ENCODE measurements around the gene EIF2B2. TPM values are rescaled to one million over a fixed set of nuclear protein-coding genes. Genes with fewer than 3 reads are reported as not detected.

The EIF2B2 gene
- total and polyA plus RNA-seq, 2 experiments from 2014 or later = 40.6 to 50.2 TPM

DNA sequence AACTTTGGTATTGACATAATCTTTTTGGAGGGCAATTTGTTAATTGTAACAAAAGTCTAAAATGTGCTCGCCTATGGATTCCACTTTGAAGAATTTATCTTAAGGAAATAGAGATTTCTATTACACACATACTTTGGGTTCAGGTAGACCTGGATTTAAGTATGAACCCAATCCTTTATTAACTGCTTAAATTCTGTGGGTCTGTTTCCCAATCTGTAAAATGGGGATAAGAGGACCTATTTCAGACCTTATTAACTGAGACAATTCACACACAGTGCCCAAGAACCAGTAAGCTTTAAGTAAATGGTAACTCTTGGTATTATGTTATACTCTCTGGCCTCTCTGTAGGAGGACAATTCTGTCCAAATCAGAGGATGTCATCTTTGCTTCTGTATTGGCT is 822 bp upstream of the EIF2B2 start:
- H3F3A ChIP-seq (ENCODE audit: insufficient read depth) = no peaks in the 10 kb centered on the region; the same call in 1 of the 2 replicates
- DNase-seq = no peak
- H3K9me2 ChIP-seq (ENCODE audit: insufficient read depth) = no peaks in the 10 kb centered on the region
- H3K9me3 ChIP-seq (ENCODE audit: low read depth) = no peaks in the 10 kb centered on the region
- peaks cover 10% of the 10 kb centered on the region for H3K4me1 ChIP-seq (ENCODE audit: insufficient read depth)
- peak overlapping the region; percentile 94 for H2AFZ ChIP-seq
- H4K20me1 ChIP-seq (ENCODE audit: insufficient read depth) = no peaks in the 10 kb centered on the region
- TF ChIP-seq EZH2phosphoT487 (IDR thresholded peaks at IDR 0.05; ENCODE audit: insufficient read depth, low read depth) (no peak), EZH2 (IDR thresholded peaks at IDR 0.05; ENCODE audit: insufficient read depth, poor library complexity, severe bottlenecking) (no peak)
- H3K79me2 ChIP-seq (ENCODE audit: insufficient read depth) = peaks cover 39% of the 10 kb centered on the region
- H3K36me3 ChIP-seq (ENCODE audit: low read depth) = peaks cover 20% of the 10 kb centered on the region
- WGBS, 2 experiments (ENCODE audit: low coverage in 1 of 2, low lambda C conversion rate in 2 of 2, missing lambda C conversion rate in 2 of 2) = 65 to 76% methylated on average over 1 of the region's 1 CpG
- H3K9ac ChIP-seq = peak overlapping the region; percentile 86
- peak overlapping the region; percentile 58 for H3K4me2 ChIP-seq (ENCODE audit: unreplicated experiment)
- H3K4me3 ChIP-seq = peak overlapping the region; percentile 97
- peak overlapping the region; percentile 57 for H3K27ac ChIP-seq
- H3K27me3 ChIP-seq (replicated peaks; ENCODE audit: insufficient read depth) = no peaks in the 10 kb centered on the region
- in situ Hi-C loops (cut with MboI) = no loop called here

DNA sequence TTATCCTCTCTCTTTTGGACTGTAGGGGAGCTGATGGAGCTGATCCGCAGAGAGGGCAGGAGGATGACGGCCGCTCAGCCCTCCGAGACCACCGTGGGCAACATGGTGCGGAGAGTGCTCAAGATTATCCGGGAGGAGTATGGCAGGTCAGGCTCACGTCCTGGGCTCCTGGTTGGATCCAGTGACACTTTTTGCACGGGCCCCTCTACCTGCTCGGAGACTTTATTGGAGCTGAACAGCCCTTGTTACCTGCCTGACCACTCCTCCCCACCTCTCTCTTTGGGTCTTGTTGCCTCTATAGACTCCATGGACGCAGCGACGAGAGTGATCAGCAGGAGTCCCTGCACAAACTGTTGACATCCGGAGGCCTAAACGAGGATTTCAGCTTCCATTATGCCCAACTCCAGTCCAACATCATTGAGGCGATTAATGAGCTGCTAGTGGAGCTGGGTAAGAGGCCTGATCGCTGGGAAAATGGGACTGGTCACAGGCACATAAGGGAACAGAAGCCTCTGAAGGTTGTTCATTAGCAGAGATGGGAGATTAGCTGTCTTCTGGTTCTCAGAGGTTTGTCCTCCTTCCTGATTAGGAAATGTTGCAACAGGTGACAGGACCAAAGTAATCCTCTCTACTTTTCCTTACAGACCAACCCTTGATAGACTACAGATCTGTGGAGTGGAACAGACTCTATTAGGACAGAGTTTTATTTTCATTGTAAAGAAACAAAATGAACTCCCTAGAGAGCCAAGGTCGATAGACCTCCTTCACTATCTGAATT is 718 bp downstream of the EIF2B2 start:
- Histone ChIP-seq H3K27ac (peak overlapping the region; percentile 14; the same call in 1 of the 2 replicates), H3F3A (ENCODE audit: insufficient read depth) (no peaks in the 10 kb centered on the region; the same call in 1 of the 2 replicates), H3K4me3 (peak overlapping the region; percentile 97), H3K4me1 (ENCODE audit: insufficient read depth) (peaks cover 10% of the 10 kb centered on the region), H3K9ac (peak overlapping the region; percentile 86), H2AFZ (peak overlapping the region; percentile 94), H3K4me2 (ENCODE audit: unreplicated experiment) (peak overlapping the region; percentile 94), H3K9me3 (ENCODE audit: low read depth) (no peaks in the 10 kb centered on the region), H3K79me2 (ENCODE audit: insufficient read depth) (peaks cover 48% of the 10 kb centered on the region), H4K20me1 (ENCODE audit: insufficient read depth) (no peaks in the 10 kb centered on the region), H3K27me3 (replicated peaks; ENCODE audit: insufficient read depth) (no peaks in the 10 kb centered on the region), H3K9me2 (ENCODE audit: insufficient read depth) (no peaks in the 10 kb centered on the region), H3K36me3 (ENCODE audit: low read depth) (peaks cover 31% of the 10 kb centered on the region)
- peak; percentile 60 for DNase-seq
- in situ Hi-C loops (cut with MboI) = no loop called here
- TF ChIP-seq EZH2 (IDR thresholded peaks at IDR 0.05; ENCODE audit: insufficient read depth, poor library complexity, severe bottlenecking) (no peak), EZH2phosphoT487 (IDR thresholded peaks at IDR 0.05; ENCODE audit: insufficient read depth, low read depth) (no peak)
- WGBS, 2 experiments (ENCODE audit: low coverage in 1 of 2, low lambda C conversion rate in 2 of 2, missing lambda C conversion rate in 2 of 2) = 7% methylated on average over 17 to 18 of the region's 18 CpGs

DNA sequence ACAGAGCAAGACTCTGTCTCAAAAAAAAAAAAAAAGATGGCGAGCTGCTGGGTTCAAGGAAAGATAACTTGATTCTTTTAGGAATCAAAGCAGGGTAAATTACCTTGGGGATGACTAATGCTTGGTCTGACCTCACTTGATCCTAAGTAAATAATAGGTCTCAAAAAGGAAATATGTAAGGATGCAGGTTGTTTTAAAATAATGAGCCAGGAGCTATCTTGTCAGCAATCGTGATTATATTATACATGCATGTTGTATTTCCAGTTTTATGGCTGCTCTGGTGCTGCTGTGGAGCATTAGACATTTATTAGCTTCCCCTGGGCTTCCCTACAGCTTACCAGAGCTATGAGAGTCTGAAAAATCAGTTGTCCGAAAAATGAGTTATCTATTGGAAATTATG is 2.6 kb downstream of the EIF2B2 start:
- Histone ChIP-seq H3K27me3 (replicated peaks; ENCODE audit: insufficient read depth) (no peaks in the 10 kb centered on the region), H2AFZ (no peak overlapping the region), H4K20me1 (ENCODE audit: insufficient read depth) (no peaks in the 10 kb centered on the region), H3K36me3 (ENCODE audit: low read depth) (peaks cover 36% of the 10 kb centered on the region), H3K27ac (no peak overlapping the region), H3K4me3 (no peak overlapping the region), H3F3A (ENCODE audit: insufficient read depth) (peaks cover 16% of the 10 kb centered on the region), H3K9me2 (ENCODE audit: insufficient read depth) (no peaks in the 10 kb centered on the region), H3K4me2 (ENCODE audit: unreplicated experiment) (no peak overlapping the region), H3K4me1 (ENCODE audit: insufficient read depth) (peaks cover 15% of the 10 kb centered on the region), H3K9me3 (ENCODE audit: low read depth) (no peaks in the 10 kb centered on the region), H3K9ac (no peak overlapping the region), H3K79me2 (ENCODE audit: insufficient read depth) (peaks cover 48% of the 10 kb centered on the region)
- TF ChIP-seq EZH2 (IDR thresholded peaks at IDR 0.05; ENCODE audit: insufficient read depth, poor library complexity, severe bottlenecking) (no peak), EZH2phosphoT487 (IDR thresholded peaks at IDR 0.05; ENCODE audit: insufficient read depth, low read depth) (no peak)
- in situ Hi-C loops (cut with MboI) = no loop called here
- DNase-seq = no peak
- 99% methylated on average over 3 of the region's 3 CpGs for WGBS, 2 experiments (ENCODE audit: low coverage in 1 of 2, low lambda C conversion rate in 2 of 2, missing lambda C conversion rate in 2 of 2)

DNA sequence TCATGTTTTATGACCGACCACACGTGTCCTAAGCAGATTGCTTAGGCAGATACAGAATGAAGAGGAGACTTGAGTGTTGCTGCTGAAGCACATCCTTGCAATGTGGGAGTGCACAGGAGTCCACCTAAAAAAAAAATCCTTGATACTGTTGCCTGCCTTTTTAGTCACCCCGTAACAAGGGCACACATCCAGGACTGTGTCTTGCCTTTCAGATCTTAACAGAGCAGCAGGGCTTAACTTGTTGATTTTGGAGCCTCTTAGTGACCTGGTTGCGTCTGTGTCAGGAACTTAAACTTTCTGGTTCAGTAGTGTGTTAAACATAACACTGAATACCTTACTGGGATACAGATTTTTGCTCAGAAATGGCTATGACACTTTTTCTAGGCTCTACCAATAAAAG is 6.5 kb downstream of the EIF2B2 start:
- no peaks in the 10 kb centered on the region for H4K20me1 ChIP-seq (ENCODE audit: insufficient read depth)
- in situ Hi-C loops (cut with MboI) = no loop called here
- 89% methylated on average over 4 of the region's 4 CpGs for WGBS, 2 experiments (ENCODE audit: low coverage in 1 of 2, low lambda C conversion rate in 2 of 2, missing lambda C conversion rate in 2 of 2)

More for the DNA sequence above, 6.5 kb downstream of the EIF2B2 start:
- Histone ChIP-seq H3F3A (ENCODE audit: insufficient read depth) (peaks cover 42% of the 10 kb centered on the region), H3K79me2 (ENCODE audit: insufficient read depth) (peaks cover 33% of the 10 kb centered on the region), H3K36me3 (ENCODE audit: low read depth) (peaks cover 36% of the 10 kb centered on the region), H3K9me3 (ENCODE audit: low read depth) (no peaks in the 10 kb centered on the region), H2AFZ (no peak overlapping the region), H3K4me1 (ENCODE audit: insufficient read depth) (peaks cover 35% of the 10 kb centered on the region), H3K9ac (no peak overlapping the region), H3K27ac (no peak overlapping the region), H3K4me2 (ENCODE audit: unreplicated experiment) (no peak overlapping the region), H3K4me3 (no peak overlapping the region), H3K27me3 (replicated peaks; ENCODE audit: insufficient read depth) (no peaks in the 10 kb centered on the region), H3K9me2 (ENCODE audit: insufficient read depth) (no peaks in the 10 kb centered on the region)
- no peak for TF ChIP-seq EZH2 (IDR thresholded peaks at IDR 0.05; ENCODE audit: insufficient read depth, poor library complexity, severe bottlenecking)
- TF ChIP-seq EZH2phosphoT487 (IDR thresholded peaks at IDR 0.05; ENCODE audit: insufficient read depth, low read depth) = no peak
- DNase-seq = no peak
